Measurements from ENCODE around the gene BRD1. TPM values are rescaled to one million over a fixed set of nuclear protein-coding genes. Genes with fewer than 3 reads are reported as not detected.
"Not testable (repeated sequence)": the region's sequence is repeated elsewhere in the genome, so short reads cannot be mapped to it uniquely, and the experiment has no call there.

BRD1 gene
- total RNA-seq, 1 experiment from 2014 or later: 28.1 TPM

DNA sequence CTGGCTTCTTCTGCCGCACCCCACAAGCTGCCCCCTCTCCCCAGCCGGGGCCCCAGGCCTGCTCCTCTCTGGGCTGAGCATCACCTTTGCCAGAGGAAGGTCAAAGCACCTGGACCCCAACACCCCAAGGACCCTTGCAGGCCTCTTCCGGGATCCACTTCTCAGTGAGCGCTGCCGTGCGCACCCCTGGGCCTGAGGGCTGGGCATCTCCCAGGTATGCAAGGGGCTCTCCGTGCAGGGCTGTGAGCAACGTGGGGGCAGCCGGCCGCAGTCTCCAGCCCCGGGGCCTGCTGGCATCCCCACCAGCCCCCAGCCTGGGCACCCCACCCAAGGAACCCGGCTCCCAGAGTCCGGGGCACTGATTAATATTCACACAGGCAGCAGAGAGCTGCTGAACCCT, 64.0 kb downstream of the BRD1 start:
- in situ Hi-C loops (cut with HindIII; ENCODE audit: low pct_unique_long_range_greater_than_20kb, low sequenced_read_pairs): no loop called here
- no peak for DNase-seq (ENCODE audit: low read depth)

DNA sequence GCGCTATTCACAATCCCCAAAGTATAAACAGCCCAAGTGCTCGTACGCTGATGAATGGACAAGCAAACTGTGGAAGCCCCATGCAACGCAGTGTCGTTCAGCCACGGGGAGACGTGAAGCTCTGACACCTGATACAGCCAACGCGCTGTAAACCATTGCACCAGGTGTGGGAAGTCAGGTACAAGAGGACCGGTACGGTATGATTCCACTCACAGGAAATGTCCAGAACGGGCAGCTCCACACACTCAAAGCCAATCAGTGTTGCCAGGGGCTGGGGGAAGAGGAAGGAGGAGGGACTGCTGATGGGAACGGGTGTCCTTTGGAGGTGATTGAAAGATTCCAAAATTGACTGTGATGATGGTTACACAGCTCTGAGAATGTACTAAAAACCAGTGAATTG, 64.5 kb downstream of the BRD1 start:
- in situ Hi-C loops (cut with HindIII; ENCODE audit: low pct_unique_long_range_greater_than_20kb, low sequenced_read_pairs): no loop called here
- DNase-seq (ENCODE audit: low read depth): no peak

DNA sequence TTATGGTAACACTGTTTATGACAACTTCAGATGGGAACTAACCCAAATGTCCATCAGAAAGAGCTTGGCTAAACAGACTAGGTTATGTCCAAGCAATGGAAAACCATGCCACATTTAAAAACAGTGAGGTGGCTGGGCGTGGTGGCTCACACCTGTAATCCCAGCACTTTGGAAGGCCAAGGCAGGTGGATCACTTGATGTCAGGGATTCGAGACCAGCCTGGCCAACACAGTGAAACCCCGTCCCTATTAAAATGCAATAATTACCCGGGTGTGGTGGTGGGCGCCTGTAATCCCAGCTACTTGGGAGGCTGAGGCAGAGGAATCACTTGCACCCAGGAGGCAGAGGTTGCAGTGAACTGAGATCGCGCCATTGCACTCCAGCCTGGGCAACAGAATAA, 65.1 kb downstream of the BRD1 start:
- in situ Hi-C loops (cut with HindIII; ENCODE audit: low pct_unique_long_range_greater_than_20kb, low sequenced_read_pairs): not testable (repeated sequence)

GRCh38 chr22:49761836-49762235, 65.8 kb downstream of the BRD1 start:
- DNase-seq (ENCODE audit: low read depth): no peak
- in situ Hi-C loops (cut with HindIII; ENCODE audit: low pct_unique_long_range_greater_than_20kb, low sequenced_read_pairs): no loop called here

More for the DNA sequence above, 65.1 kb downstream of the BRD1 start:
- DNase-seq (ENCODE audit: low read depth): not testable (repeated sequence)

DNA sequence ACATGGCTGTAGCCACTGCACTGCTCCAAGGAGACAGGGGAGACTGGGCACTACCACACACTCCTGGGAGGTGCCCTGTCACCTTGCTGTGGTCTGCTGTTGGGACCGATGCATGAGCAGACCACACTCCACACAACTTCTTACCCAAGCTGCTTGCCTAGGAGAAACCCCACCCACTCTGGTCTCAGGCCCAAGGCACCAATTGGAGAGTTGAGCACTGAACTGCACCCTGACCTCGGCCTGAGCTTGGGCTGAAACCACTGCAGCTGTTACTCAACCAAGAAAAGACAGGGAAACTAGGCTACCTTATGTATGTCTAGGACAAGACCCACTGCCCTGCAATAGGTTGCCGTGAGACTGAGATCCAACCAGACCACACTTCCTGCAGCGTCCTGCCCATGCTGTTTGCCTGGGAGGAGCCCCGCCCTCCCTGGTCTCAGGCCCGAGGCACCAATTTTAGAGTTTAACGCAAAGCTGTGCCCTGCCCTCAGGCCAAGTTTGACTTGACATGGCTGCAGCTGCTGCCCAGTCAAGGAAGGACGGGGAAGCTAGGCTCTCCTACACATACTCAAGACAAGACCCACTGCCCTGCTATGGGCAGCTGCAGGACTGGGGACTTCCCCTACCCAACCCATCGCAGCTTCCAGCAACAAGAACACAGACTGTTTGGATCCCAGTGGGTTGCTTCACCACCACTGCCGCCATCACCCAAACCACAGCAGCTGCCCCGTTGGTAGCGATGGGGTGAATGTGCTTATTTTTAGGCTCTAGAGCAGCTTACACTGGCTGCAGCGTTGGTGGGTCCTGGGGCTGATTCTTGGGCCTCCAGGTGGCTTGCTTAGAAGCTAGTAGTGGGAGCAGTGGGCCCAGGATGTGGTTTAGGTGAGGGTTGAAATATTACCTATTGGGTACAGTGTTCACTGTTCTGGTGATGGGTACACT, 66.8 kb downstream of the BRD1 start:
- no peak for DNase-seq (ENCODE audit: low read depth)
- in situ Hi-C loops (cut with HindIII; ENCODE audit: low pct_unique_long_range_greater_than_20kb, low sequenced_read_pairs): no loop called here

DNA sequence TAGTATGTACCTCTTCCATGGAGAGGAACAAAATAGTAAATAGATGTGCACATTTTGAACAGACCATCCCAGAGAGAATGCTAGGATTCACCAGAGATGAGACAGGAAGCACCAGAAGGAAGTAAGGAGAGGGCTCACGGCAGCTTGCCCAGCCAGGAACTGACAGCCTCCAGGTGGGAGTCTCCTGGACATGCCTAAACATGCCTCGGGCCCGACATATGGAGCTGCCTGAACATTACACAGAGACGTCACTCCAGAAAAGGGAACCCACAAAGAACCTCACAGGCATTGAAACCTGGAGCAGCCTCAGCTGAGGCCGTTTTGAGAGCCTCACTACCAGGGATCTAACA, 67.4 kb downstream of the BRD1 start:
- in situ Hi-C loops (cut with HindIII; ENCODE audit: low pct_unique_long_range_greater_than_20kb, low sequenced_read_pairs): no loop called here
- DNase-seq (ENCODE audit: low read depth): no peak

DNA sequence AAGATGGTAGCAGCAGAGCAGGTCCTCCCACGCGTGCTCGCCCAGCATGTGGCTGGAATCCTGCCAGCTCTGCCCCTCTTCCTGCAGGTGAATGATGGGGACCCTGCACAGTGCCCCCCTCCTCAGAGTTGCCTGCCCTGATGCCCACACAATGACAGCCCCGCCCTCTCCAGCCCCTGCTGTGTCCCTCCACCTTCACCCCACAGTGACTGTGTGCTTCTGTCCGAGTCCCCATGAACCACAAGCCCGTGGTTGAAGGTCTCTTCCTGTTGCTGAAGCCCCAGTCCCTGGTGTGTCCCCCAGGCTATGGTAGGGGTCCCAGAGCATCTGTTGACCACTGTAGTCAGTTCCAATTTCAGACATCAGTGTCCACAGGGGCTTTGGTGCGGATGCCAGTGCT, 71.0 kb downstream of the BRD1 start:
- no peak for DNase-seq (ENCODE audit: low read depth)
- in situ Hi-C loops (cut with HindIII; ENCODE audit: low pct_unique_long_range_greater_than_20kb, low sequenced_read_pairs): no loop called here

- in situ Hi-C loops (cut with HindIII; ENCODE audit: low pct_unique_long_range_greater_than_20kb, low sequenced_read_pairs): no loop called here
- no peak for DNase-seq (ENCODE audit: low read depth)
These were observed 71.5 kb downstream of the BRD1 start for GRCh38 chr22:49756201-49756600.

DNA sequence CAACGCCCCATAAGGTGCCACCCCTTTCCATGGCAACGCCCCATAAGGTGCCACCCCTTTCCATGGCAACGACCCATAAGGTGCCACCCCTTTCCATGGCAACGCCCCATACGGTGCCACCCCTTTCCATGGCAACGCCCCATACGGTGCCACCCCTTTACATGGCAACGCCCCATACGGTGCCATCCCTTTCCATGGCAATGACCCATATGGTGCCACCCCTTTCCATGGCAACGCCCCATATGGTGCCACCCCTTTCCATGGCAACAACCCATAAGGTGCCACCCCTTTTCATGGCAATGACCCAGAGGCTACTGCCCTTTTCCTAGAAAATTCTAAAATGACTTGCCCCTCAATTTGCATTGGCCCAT, 72.1 kb downstream of the BRD1 start:
- no peak for DNase-seq (ENCODE audit: low read depth)
- in situ Hi-C loops (cut with HindIII; ENCODE audit: low pct_unique_long_range_greater_than_20kb, low sequenced_read_pairs): no loop called here

GRCh38 chr22:49754696-49755630, 72.7 kb downstream of the BRD1 start:
- DNase-seq (ENCODE audit: low read depth): no peak
- in situ Hi-C loops (cut with HindIII; ENCODE audit: low pct_unique_long_range_greater_than_20kb, low sequenced_read_pairs): no loop called here

DNA sequence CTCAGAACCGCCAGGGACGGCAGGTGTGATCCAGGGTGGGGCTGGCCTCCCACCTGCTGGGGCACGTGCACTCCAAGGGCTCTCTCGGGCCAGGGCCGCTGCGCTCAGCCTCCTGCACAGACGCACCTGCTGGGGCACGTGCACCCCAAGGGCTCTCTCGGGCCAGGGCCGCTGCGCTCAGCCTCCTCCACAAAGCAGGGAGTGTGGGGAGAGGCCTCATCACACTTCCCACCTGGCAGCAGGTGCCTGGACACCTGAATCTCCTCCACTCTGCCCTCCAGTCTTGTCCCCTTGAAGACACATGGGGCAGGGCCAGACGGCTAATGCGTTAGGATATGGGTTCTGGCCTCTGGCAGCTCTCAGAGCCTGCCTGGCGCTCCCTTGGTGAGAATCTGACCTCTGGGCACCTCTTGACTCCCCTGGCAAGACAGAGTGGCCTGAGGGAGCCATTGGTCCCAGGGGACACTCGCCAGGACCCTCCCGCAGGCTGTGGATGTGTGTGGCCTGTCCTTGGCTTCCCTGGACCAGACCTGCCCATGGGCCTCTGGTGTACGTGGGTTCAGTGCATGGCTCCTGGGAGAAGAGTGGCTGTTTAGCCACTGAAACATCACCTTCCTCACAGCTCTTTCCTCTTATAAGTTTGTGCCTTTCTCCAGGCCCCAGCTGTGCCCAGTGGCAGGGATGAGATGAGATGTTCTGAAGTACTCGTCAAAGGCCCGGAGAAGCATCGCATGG, 73.5 kb downstream of the BRD1 start:
- DNase-seq (ENCODE audit: low read depth): no peak
- in situ Hi-C loops (cut with HindIII; ENCODE audit: low pct_unique_long_range_greater_than_20kb, low sequenced_read_pairs): no loop called here

DNA sequence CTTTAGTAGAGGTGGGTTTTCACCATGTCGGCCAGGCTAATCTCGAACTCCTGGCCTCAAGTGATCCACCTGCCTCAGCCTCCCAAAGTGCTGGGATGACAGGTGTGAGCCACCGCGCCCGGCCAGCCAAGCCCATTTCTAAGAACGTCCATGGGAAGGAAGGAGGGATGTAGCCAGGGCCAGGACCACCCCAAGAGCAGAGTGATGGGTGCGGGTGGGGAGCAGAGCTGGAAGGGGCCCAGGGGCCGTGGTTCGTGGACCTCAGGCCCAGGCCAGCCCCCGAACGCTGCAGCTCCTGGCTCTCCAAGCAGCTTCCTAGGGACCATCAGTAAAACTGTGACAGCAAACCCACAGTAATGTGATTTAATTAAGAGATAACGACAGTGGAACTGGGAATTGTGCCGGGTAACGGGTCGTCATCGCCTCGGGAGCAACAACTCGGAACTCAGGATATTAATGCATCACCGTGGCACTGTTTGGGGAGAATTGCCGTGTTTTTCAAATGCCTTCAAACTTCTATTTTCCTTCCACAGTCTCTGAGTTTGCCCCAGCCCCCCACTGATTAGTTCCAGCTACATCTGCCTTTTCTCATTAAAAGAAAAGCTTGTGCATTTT, 74.3 kb downstream of the BRD1 start:
- DNase-seq (ENCODE audit: low read depth): no peak
- in situ Hi-C loops (cut with HindIII; ENCODE audit: low pct_unique_long_range_greater_than_20kb, low sequenced_read_pairs): no loop called here

- no peak for DNase-seq (ENCODE audit: low read depth)
- in situ Hi-C loops (cut with HindIII; ENCODE audit: low pct_unique_long_range_greater_than_20kb, low sequenced_read_pairs): no loop called here
These were observed 75.0 kb downstream of the BRD1 start for GRCh38 chr22:49752598-49753091.

GRCh38 chr22:49751966-49752597, 75.6 kb downstream of the BRD1 start:
- in situ Hi-C loops (cut with HindIII; ENCODE audit: low pct_unique_long_range_greater_than_20kb, low sequenced_read_pairs): no loop called here
- DNase-seq (ENCODE audit: low read depth): no peak

DNA sequence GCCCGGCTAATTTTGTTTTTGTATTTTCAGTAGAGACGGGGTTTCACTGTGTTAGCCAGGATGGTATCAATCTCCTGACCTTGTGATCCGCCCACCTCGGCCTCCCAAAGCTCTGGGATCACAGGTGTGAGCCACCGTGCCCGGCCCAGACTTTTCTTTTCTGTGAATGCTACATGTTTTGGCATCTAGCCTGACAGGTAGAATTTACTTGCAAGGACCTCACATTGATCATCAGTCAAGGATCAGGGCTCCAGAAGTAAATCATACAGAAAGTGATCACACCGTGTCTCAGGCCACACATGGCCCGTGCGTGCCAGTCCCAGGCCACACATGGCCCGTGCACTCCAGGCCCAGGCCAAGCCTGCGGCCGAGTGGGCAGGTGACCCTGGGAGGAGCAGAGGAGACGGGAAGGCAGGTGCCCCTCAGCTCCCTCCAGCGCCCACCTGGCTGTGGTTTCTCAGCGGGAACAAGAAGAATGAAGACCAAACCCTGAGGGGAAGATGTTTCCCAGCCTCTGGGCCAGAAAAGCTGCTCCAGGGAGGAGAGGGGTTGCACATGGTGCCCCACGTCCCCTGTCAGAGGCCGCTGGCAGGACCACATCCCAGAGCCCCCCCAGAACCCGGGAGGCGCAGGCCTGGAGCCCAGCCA, 76.2 kb downstream of the BRD1 start:
- no peak for DNase-seq (ENCODE audit: low read depth)
- in situ Hi-C loops (cut with HindIII; ENCODE audit: low pct_unique_long_range_greater_than_20kb, low sequenced_read_pairs): no loop called here

- DNase-seq (ENCODE audit: low read depth): no peak
- in situ Hi-C loops (cut with HindIII; ENCODE audit: low pct_unique_long_range_greater_than_20kb, low sequenced_read_pairs): no loop called here
These were observed 77.7 kb downstream of the BRD1 start for GRCh38 chr22:49749885-49750510.

GRCh38 chr22:49749227-49749626, 78.4 kb downstream of the BRD1 start:
- in situ Hi-C loops (cut with HindIII; ENCODE audit: low pct_unique_long_range_greater_than_20kb, low sequenced_read_pairs): no loop called here

More at GRCh38 chr22:49749227-49749626, 78.4 kb downstream of the BRD1 start:
- DNase-seq (ENCODE audit: low read depth): no peak
